Transverse colon (tissue), 3 donors: ENCODE data around the gene ANKFN1.

Experiments
- POLR2A ChIP-seq: fragments of 450-650 bp; IDR thresholded peaks from one replicate; pipeline ENCODE4 v1.6.1; 2016; ENCODE audit warnings: antibody characterized with exemption, mild to moderate bottlenecking, moderate library complexity
- TF ChIP-seq, protein P1 (sequence below), 5 experiments: fragments of 200-600 bp in 3 of 5; fragments of 450-650 bp in 2 of 5; sonication (generic) in 3 of 5; IDR thresholded peaks; 1 replicate in 2 of 5; 2 replicates in 3 of 5; pipeline ENCODE4 v1.5.1; 2016 to 2017; ENCODE audit warnings: antibody characterized with exemption in 5 of 5, inconsistent platforms in 3 of 5, mild to moderate bottlenecking in 2 of 5, moderate library complexity in 1 of 5

GRCh38 chr17:56148333-56148732 is 4.9 kb upstream of the ANKFN1 start:
- TF ChIP-seq POLR2A: no peak
- TF ChIP-seq, protein P1, sequence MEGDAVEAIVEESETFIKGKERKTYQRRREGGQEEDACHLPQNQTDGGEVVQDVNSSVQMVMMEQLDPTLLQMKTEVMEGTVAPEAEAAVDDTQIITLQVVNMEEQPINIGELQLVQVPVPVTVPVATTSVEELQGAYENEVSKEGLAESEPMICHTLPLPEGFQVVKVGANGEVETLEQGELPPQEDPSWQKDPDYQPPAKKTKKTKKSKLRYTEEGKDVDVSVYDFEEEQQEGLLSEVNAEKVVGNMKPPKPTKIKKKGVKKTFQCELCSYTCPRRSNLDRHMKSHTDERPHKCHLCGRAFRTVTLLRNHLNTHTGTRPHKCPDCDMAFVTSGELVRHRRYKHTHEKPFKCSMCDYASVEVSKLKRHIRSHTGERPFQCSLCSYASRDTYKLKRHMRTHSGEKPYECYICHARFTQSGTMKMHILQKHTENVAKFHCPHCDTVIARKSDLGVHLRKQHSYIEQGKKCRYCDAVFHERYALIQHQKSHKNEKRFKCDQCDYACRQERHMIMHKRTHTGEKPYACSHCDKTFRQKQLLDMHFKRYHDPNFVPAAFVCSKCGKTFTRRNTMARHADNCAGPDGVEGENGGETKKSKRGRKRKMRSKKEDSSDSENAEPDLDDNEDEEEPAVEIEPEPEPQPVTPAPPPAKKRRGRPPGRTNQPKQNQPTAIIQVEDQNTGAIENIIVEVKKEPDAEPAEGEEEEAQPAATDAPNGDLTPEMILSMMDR (IDR thresholded peaks at IDR 0.05): no peak
